MV-4-11 (cell line): ENCODE results near the gene RPH3AL.
A peak's percentile ranks its signal among the peaks of the same experiment; 100 is the strongest.
"Not testable (repeated sequence)": the region's sequence is repeated elsewhere in the genome, so short reads cannot be mapped to it uniquely, and the experiment has no call there.

Source experiments
- DNase-seq: peaks from one replicate; lab custom pipeline; 2025; lab: John Stamatoyannopoulos, UW

RPH3AL gene

DNA sequence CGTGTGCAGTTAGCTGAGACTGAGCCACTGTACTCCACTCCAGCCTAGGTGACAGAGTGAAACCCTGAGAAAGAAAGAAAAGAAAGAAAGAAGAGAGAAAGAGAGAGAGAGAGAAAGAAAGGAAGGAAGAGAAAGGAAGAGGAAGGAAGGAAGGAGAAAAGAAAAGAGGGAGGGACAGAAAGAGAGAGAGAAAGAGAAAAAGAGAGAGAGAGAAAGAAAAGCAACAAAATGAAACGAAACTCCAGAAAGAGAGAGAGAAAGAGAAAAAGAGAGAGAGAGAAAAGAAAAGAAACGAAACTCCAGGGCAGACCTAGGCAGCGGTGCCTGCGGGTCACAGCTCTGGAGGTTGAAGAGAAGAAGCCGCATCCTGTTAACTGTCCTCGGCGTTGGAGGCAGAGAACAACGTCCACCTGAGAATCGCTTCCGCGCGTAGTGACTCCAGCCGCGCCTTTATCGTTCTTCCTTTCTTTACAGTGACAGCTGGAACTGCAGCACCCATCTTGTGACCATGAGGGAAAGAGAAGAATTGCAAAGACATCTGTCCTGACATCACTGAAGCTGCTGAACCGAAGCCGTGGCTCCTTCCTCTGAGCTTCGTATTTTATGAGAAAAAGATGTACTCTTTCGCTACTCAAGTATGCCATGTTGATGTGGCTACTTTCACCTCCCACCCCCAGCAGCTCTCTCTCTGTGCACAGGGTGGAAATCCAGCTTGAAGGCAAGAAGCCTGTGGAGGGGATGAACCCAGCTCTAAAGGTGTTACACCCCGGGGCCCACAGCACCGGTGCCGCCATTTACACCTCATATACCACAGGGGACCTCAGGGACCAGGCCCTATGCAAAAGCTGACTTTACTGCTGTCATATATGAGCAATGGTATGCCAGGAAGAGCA is 114.3 kb downstream of the RPH3AL start:
- DNase-seq = no peak

DNA sequence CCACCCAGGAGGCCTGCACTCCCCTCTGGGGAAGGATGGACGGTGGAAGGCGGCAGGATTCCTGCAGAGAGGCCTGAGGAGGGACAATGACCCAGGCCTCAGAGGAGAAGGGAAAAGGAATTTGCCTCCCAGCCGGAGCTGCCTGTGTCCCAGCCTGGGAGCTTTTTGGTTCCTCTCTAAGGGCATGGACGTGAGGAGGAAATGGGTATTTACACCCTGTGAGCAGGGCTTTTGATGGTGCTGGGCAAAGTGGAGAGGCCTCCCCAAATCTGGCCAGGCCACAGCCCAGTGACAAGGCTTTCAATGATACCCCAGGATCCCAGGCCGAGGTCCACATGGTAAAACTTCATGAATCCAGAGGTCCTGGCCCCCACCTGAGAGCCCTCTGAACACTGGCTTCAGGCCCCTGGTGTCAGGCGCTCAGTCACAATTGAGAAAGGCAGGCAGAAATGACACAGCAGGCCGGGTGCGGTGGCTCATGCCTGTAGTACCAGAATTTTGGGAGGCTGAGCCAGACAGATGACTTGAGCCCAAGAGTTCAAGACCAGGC is 115.1 kb downstream of the RPH3AL start:
- DNase-seq = no peak

DNA sequence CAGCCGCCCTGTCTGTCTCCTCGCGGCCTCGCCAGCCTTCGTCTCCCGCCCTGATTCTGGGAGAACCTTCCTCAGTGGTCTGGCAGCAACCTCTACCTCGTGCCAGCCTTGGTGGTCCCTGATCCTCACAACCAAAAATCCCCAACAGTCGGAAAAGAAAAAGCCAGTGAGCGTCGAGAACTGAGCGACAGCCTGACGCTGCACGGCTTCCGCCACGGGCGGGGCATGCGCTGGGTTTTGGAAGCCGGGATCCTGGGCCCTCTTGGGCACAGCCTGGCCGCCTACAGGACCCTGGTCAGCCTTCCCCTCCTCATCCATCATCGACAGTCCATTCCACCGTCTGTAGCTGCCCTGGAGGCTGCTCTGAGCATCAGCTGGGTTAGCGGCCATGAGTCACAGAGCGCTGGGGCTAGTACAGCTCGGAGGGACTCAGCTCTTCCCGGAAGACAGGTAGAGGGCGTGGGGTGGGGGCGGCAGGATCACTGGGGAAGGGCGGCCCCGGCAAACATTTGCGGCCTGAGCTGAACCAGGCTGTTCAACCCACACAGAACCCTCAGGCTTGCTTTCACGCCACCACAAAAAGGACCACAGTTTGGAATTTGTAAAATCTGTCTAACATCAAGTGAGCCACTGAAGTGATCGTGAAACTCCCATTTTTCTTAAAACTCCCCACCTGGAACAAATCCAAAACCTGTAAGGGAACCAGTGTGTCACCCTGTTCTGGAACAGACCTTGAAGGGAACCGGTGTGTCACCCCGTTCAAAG is 115.8 kb downstream of the RPH3AL start:
- no peak for DNase-seq

DNA sequence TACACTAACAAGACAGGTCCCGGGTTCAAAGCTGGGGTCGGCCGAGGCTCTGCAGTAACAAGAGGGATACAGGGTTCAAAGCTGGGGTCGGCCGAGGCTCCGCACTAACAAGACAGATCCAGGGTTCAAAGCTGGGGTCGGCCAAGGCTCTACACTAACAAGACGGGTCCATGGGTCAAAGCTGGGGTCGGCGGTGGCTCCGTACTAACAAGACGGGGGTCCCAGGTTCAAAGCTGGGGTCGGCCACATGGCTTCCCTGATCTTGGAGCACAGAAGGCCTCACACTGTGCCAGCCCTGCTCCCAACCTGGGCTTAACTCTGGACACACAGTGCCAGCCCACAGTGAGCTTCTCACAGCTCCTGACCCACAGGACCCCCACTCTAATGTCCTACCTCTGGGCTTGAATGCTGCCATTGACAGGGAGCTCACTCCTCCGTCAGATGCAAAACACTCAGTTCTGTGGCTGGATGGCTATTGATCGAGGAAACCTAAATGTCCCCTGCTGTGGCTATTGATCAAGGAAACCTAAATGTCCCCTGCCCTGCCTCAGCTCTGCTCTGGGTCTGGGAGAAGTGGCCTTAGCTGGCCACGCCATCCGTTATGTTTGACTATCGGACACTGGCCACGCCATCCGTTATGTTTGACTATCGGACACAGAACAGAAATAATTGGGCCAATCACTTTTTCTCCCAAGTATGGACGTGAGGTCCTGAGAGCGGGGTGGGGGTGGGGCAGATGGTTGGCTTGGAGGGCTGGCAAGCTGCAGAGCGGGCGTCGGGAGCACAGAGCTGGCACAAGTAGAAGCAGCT is 116.6 kb downstream of the RPH3AL start:
- DNase-seq = no peak

DNA sequence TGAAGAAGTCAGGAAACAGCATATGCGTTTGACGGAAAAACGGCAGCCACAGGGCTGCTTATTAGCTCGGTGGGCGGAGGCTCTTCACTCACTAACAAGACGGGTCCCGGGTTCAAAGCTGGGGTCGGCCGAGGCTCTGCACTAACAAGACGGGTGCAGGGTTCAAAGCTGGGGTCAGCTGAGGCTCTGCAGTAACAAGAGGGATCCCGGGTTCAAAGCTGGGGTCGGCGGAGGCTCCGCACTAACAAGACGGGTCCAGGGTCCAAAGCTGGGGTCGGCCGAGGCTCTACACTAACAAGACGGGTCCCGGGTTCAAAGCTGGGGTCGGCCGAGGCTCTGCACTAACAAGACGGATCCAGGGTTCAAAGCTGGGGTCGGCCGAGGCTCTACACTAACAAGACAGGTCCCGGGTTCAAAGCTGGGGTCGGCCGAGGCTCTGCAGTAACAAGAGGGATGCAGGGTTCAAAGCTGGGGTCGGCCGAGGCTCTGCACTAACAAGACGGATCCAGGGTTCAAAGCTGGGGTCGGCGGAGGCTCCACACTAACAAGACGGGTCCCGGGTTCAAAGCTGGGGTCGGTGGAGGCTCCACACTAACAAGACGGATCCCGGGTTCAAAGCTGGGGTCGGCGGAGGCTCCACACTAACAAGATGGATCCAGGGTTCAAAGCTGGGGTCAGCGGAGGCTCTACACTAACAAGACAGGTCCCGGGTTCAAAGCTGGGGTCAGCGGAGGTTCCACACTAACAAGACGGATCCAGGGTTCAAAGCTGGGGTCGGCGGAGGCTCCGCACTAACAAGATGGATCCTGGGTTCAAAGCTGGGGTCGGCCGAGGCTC is 117.4 kb downstream of the RPH3AL start:
- DNase-seq = not testable (repeated sequence)

DNA sequence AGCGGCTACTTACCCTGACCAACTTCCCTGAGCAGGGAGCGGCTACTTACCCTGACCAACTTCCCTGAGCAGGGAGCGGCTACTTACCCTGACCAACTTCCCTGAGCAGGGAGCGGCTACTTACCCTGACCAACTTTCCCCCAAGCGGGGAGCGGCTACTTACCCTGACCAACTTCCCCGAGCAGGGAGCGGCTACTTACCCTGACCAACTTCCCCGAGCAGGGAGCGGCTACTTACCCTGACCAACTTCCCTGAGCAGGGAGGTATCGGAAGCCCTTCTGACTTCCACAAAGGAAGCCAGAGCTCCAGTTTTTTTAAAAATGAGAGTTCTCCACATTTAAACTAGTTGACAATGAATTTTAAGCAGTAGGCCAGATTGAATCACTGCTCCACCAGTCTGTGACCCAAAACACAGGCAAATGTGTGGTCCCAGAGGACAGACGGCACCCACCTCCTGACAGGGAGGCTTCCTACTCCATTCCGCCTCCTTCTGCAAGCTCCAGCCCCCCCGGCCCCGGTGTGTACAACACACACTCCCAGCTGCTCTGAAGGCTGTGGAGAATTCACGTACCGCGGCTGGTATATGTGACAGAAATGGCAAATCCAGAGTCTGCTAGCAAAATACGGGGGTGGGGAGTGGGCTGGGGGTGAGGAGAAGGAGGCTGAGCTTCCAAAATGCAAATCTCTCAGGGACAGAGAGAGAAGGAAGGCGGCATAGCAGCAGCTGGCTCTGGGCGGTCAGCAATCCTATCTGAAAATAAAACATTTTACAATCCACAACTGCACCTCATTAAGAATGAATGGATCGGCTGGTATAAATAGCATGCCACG is 118.2 kb downstream of the RPH3AL start:
- not testable (repeated sequence) for DNase-seq

DNA sequence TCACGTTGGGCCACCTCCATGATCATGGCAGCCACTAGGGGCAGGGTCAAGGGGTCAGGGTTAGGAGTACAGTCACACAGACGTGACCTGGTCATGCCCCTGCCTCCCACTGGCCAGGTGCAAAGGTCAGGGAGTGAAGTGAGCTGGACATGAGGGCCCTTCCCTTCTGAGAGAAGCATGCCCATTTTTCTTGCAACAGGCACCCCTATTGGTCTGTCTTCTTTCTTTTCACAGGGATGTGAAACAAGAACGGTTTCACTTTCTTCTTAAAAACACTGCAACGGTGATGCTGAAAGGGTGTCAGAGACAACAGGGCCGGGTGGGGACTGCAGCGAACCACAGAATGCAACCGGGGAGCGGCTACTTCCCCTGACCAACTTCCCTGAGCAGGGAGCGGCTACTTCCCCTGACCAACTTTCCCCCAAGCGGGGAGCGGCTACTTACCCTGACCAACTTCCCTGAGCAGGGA is 119.1 kb downstream of the RPH3AL start:
- peak; percentile 72 for DNase-seq

DNA sequence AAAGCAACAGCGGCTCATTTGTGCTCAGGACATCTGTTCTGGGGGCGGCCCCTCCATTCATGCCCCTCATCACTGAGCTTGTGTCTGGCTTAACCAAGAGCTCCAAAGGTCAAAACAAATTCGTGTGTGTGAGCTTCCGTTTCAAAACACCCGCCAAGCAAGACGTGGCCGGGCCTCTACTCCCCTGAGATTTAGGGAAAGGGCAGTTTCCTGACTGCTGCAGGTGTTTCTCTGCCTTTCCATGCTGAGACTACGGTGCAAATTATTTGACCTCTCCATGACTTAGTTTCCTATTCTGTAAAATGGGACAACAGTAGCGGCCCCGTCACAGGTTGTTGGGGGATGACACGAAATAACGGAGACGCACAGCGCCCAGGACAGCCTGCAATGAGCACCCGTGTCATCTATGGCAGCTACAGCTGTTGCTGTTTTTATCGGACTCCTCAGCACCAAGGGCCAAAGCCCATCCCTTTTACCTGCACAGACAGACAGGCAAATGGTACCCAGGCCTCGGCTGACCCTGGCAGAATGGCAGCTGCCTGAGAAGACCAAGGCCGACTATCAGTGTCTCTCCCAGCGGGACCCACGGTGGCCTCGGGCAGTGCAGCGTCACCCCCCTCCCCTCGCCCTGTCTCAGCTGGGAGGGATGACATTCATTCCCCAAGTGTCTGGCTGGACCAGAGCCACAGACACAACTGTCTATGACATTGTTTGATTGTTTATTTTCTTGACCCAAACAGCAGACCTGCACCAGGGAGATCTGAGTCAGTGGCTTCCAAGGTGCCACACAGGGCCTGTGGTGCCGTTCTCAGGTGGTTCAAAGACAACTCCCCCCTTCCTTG is 120.4 kb downstream of the RPH3AL start:
- no peak for DNase-seq

DNA sequence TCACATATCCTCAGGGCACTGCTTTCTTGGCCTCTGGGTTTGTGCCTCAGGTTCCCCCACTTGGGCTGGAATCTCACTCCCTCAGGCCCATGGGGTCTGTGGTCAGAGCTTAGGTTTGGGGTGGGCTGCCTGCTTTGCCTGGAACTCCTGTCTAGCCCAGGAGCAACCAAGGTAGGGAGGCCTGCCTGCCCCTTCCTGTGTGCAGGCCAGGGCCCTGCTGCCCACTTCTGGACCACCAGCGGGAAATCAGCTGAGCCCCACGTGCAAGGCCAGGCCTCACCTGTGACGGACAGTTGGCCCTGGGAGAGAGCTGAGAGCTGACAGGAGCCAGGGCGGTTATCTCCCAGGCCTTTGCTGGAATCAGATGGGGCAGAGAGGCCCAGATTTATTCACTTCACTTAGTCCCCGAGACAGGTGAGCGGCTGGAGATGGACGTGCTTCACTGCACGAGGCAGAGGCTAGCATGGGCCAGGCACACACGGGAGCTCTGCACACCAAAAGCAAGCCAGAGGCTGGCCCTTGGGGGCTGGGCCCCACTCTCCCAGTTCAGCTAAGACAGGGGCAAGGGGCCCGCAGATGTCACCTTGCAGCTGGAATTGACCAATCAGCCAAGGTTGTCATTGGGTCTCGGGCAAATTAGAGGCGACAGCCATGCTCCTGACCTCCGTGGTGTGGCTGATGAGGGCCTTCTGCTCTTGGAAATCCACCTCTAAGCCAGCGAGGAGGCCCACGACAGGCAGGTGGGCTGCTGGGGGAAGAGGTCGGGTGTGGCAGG is 121.2 kb downstream of the RPH3AL start:
- DNase-seq = no peak

DNA sequence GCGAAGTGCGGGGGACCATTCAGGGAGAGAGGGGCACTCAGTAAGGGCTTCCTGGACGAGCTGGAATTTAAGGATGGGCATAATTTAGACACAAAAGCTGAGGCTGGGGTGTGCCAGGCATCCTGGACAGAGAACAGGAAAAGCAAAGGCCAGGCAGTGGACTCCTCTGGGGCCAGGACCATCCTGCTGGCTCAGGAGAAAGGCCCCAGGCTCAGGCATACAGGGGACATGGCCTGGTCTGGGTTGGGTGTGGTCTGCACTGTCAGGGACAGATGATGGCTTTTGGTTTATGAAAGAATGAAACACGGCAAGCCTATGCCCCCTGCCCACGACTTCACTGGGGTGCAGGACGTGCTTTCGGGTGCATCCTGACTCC is 122.2 kb downstream of the RPH3AL start:
- DNase-seq = no peak

DNA sequence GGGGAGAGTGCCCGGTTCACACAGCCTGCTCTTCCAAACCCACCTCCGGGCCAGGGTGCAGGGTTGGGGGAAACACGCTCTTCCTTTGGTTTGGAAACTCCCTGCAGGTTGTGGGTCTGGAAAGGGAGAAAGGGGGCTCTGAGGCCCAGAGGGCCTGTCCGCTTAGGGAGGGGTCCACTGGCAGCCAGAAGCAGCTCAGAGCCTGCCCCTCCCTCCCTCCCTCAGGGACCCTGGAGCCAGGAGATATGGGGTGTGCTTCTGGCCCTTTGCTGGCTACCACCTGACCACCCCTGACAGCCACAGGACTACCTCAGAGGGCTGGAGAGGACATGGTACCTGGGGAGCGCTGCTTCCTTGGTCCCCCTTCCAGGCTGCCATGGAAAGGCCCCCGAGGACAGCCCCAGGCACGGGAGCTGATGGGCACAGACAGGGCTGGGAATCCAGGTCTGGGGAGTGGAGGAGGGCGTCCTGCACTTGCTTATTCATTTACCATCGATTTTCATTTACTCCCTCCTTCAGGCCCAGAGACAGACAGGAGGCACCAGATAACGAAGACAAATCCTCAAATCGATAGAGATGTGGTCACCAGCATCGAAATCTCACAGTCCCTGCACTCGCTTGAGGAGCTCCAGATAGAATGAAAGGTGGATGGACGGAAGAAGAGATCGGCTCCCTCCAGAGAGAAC is 122.8 kb downstream of the RPH3AL start:
- DNase-seq = no peak

DNA sequence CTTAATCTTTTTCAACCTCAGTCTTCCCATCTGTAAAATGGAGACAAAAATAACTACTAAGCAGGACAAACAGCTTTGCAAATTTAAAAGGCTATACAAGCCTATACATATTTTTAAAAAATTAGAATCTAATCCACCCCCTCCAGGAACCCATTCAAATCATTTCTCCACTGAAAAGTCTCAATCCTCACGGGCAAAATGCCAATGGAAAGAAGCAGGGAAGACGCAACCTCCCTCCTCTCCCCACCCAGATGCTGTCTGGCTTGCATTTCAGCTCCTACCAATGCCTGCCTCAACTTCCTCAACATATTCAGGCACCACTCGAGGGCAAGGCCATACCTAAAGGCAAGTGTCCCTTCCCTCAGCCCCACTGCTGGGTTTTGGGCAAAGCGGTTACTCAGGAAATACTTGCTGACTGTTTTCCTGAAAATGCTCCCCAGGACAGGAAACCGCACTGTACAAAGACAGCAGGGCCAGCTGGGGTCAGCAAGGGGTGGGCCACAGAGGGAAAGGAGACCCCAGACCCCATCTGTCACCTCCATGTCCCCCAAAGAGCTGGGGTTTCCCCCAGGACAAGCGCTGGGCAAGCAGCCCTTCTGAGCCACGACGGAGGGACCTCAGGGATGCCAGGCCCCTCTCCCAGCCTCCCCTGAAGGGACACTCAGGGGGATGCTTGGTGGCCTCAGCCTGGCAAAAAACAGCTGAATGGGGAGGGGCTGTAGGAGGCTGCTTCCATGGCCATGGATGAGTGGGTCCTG is 123.5 kb downstream of the RPH3AL start:
- no peak for DNase-seq

DNA sequence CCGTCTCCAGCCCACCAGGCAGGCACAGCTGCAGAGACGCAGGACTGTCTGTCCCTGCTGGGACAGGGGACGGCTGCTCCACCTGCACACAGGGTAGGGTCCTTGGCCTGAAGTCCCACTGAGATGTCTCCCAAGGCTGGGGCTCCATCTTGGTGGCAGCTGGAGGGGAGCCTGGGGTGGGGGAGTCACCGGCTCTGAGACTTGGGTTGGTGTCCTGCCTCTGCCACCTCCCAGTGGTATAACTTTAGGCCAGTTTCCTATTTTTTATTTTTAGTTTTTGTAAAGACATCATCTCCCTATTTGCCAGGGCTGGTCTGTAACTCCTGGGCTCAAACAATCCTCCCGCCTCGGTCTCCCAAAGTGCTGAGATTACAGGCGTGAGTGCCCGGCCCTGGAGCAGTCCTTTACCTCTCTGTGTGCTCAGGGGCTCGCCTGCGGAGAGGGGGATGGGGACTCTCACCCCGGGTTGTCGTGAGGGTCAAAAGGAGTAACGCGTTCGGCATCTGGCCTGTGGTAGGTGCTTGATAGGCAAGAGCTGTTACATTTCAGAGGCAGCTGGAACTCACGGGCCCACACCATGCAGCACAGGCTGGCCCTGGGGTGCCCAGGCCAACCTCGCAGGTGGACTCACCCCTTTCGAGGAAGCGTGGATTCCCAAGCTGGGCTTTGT is 124.5 kb downstream of the RPH3AL start:
- no peak for DNase-seq

DNA sequence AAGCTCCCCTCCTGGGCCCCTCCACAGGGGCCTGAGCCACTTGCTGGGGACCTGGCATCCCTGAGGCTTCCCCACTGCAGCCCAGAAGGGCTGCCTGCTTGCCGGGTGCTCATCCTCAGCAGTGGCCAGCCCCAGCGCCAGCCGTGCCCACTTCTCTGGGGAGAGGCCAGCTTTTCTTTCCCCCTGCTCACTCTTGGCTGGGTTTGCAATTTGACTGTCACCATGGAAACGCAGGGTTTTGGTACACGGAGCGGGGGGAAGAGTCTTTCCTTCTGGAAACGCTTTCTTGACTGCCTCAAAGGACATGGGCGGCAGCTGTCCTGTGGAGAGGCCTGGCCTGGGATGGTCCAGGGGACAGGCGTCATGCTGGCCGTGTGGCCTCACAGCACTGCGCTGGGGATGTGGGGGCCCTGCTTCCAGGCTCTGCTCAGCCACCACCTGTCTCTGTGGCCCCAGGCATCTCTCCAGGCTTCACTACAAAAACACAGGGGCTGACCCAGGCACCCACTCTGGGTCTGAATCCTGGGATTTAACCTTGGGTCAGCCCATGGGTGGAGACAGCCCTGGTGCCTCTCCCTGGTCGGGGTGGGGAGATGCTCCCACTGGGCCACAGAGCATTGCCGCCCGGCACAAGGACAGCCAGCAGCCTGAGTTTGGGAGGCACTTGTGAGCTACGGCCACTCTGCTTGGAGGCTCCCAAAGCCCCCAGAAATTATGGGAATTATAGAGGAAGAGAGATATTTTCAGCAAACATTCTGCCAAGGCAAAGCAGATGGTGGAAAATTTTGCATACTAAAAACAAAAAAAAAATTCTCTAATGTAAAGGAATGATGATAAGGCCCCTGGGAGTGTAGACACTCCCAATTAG is 125.3 kb downstream of the RPH3AL start:
- DNase-seq = no peak
